Progenitor cell of endocrine pancreas (in vitro differentiated cells): ENCODE measurements around the gene TMEM51. TPM values are rescaled to one million over a fixed set of nuclear protein-coding genes. Genes with fewer than 3 reads are reported as not detected.

Experiments
- DNase-seq: peaks from one replicate; pipeline ENCODE4 v3.0.0; 2021; ENCODE audit warnings: low spot score; ENCODE audit not compliant: unreplicated experiment
- H3K27ac Mint-ChIP-seq: 2 replicates; pipeline ENCODE4 v1.8.0; 2021; ENCODE audit warnings: mild to moderate bottlenecking, moderate library complexity, mixed read lengths
- H3K27me3 Mint-ChIP-seq: 2 replicates; pipeline ENCODE4 v1.8.0; 2021; ENCODE audit warnings: mixed read lengths
- H3K36me3 Mint-ChIP-seq: 2 replicates; pipeline ENCODE4 v1.8.0; 2022; ENCODE audit warnings: mixed read lengths; ENCODE audit not compliant: insufficient read depth
- H3K4me1 Mint-ChIP-seq: 2 replicates; pipeline ENCODE4 v1.8.0; 2021; ENCODE audit warnings: low read depth, mixed read lengths
- H3K4me3 Mint-ChIP-seq: 2 replicates; pipeline ENCODE4 v1.8.0; 2021; ENCODE audit warnings: low read depth, mild to moderate bottlenecking, moderate library complexity, mixed read lengths
- H3K9me3 Mint-ChIP-seq: 2 replicates; pipeline ENCODE4 v1.8.0; 2021; ENCODE audit warnings: low read depth, mixed read lengths
- CTCF ChIP-seq: fragments of 200-600 bp; sonication (generic); IDR thresholded peaks from one replicate; pipeline ENCODE4 v1.5.0; 2021; ENCODE audit warnings: antibody characterized with exemption, mild to moderate bottlenecking; ENCODE audit not compliant: unreplicated experiment
- total RNA-seq: library from RNA; stranded (reverse); gene quantifications from 2 replicates; pipeline ENCODE4 v1.2.1, GENCODE V29; 2021

TMEM51 gene
- total RNA-seq, 1 donor from 2014 or later, result 14.8 TPM

- Mint-ChIP-seq H3K4me3 (no peak overlapping the region), H3K27me3 (peaks cover 4% of the 10 kb centered on the region), H3K36me3 (no peaks in the 10 kb centered on the region), H3K27ac (no peak overlapping the region), H3K4me1 (no peaks in the 10 kb centered on the region), H3K9me3 (no peaks in the 10 kb centered on the region)
- TF ChIP-seq CTCF, result no peak
- no peak for DNase-seq
These were observed 76.2 kb downstream of the TMEM51 start for GRCh38 chr1:15229707-15230131.

DNA sequence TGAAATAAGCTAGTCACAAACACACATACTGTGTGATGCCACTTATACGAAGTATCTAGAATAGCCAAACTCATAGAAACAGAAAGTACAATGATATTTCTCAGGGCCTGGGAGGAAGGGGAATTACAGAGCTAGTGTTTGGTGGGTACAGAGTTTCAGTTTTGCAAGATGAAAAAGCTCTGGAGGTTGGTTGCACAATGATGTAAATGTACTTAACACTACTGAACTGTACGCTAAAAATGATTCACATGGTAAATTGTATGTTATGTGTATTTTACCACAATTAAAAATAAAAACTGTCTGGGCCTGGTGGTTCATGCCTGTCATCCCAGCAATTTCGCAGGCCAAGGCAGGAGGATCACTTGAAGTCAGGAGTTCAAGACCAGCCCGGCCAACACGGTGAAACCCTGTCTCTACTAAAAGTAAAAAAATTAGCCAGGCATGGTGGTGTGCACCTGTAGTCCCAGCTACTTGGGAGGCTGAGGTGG lies 78.2 kb downstream of the TMEM51 start:
- DNase-seq, result no peak
- Mint-ChIP-seq H3K36me3 (no peaks in the 10 kb centered on the region), H3K4me1 (no peaks in the 10 kb centered on the region), H3K4me3 (no peak overlapping the region), H3K27me3 (peaks cover 1% of the 10 kb centered on the region), H3K9me3 (no peaks in the 10 kb centered on the region), H3K27ac (no peak overlapping the region)
- no peak for TF ChIP-seq CTCF

DNA sequence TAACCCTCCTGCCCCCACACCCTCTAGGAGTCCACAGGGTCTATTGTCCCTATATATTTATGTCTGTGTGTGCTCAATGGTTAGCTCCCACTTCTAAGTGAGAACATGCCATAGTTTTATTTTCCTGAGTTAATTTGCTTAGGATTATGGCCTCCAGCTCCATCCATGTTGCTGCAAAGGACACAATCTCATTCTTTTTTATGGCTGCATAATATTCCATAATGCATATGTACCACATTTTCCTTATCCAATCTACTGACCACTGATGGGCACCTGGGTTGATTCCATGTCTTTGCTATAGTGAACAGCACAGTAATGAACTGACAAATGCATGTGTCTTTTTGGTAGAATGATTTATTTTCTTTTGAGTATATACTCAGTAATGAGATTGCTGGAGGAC lies 80.1 kb downstream of the TMEM51 start:
- no peak overlapping the region for H3K27ac Mint-ChIP-seq
- no peak overlapping the region for H3K4me3 Mint-ChIP-seq
- no peaks in the 10 kb centered on the region for H3K36me3 Mint-ChIP-seq
- no peak for DNase-seq
- no peak for TF ChIP-seq CTCF
- H3K27me3 Mint-ChIP-seq, result peaks cover 4% of the 10 kb centered on the region
- H3K4me1 Mint-ChIP-seq, result no peaks in the 10 kb centered on the region
- no peaks in the 10 kb centered on the region for H3K9me3 Mint-ChIP-seq

GRCh38 chr1:15236321-15236721 lies 82.8 kb downstream of the TMEM51 start:
- no peaks in the 10 kb centered on the region for H3K9me3 Mint-ChIP-seq
- no peaks in the 10 kb centered on the region for H3K36me3 Mint-ChIP-seq
- DNase-seq, result no peak
- H3K4me3 Mint-ChIP-seq, result no peak overlapping the region
- no peak for TF ChIP-seq CTCF
- no peak overlapping the region for H3K27ac Mint-ChIP-seq
- peaks cover 3% of the 10 kb centered on the region for H3K4me1 Mint-ChIP-seq
- H3K27me3 Mint-ChIP-seq, result peaks cover 7% of the 10 kb centered on the region

- no peak overlapping the region for H3K4me3 Mint-ChIP-seq
- no peak overlapping the region for H3K27ac Mint-ChIP-seq
- H3K27me3 Mint-ChIP-seq, result peaks cover 7% of the 10 kb centered on the region
- H3K36me3 Mint-ChIP-seq, result no peaks in the 10 kb centered on the region
- DNase-seq, result no peak
- peaks cover 3% of the 10 kb centered on the region for H3K4me1 Mint-ChIP-seq
- TF ChIP-seq CTCF, result no peak
- no peaks in the 10 kb centered on the region for H3K9me3 Mint-ChIP-seq
These were observed 83.2 kb downstream of the TMEM51 start for GRCh38 chr1:15236746-15237145.
